NCI-H2107 treated with DMSO at 0.1 percent for 48 hours (cell line): ENCODE results near the gene LAMB1.

ENCODE experiments used
- DNase-seq: peaks from one replicate; lab custom pipeline; 2025; ENCODE audit not compliant: unreplicated experiment; lab: John Stamatoyannopoulos, UW

LAMB1 gene

GRCh38 chr7:108018668-108019067, 15.7 kb upstream of the LAMB1 start:
- DNase-seq: no peak

- no peak for DNase-seq
These were observed 14.8 kb upstream of the LAMB1 start for GRCh38 chr7:108017776-108018151.

GRCh38 chr7:108016841-108017775, 14.1 kb upstream of the LAMB1 start:
- peak; percentile 42 for DNase-seq

- no peak for DNase-seq
These were observed 12.8 kb upstream of the LAMB1 start for GRCh38 chr7:108015740-108016139.

GRCh38 chr7:108014747-108015682, 12.1 kb upstream of the LAMB1 start:
- DNase-seq: no peak

- no peak for DNase-seq
These were observed 11.3 kb upstream of the LAMB1 start for GRCh38 chr7:108014215-108014614.

GRCh38 chr7:108012499-108013430, 9.8 kb upstream of the LAMB1 start:
- no peak for DNase-seq

- no peak for DNase-seq
These were observed 7.4 kb upstream of the LAMB1 start for GRCh38 chr7:108010377-108010776.

- DNase-seq: no peak
These were observed 6.9 kb upstream of the LAMB1 start for GRCh38 chr7:108009873-108010272.

- no peak for DNase-seq
These were observed 5.9 kb upstream of the LAMB1 start for GRCh38 chr7:108008827-108009226.

- no peak for DNase-seq
These were observed 5.3 kb upstream of the LAMB1 start for GRCh38 chr7:108008240-108008639.

GRCh38 chr7:108007762-108008161, 4.8 kb upstream of the LAMB1 start:
- DNase-seq: no peak

GRCh38 chr7:108007261-108007660, 4.3 kb upstream of the LAMB1 start:
- no peak for DNase-seq

- DNase-seq: no peak
These were observed 1.5 kb upstream of the LAMB1 start for GRCh38 chr7:108004220-108005142.

- no peak for DNase-seq
These were observed 606 bp upstream of the LAMB1 start for GRCh38 chr7:108003599-108003935.

GRCh38 chr7:108001764-108002725, 916 bp downstream of the LAMB1 start:
- DNase-seq: no peak

GRCh38 chr7:108000875-108001763, 1.8 kb downstream of the LAMB1 start:
- DNase-seq: no peak
